ENCODE data around the gene CA6. TPM values are rescaled to one million over a fixed set of nuclear protein-coding genes. Genes with fewer than 3 reads are reported as not detected.
"Not testable (repeated sequence)": the region's sequence is repeated elsewhere in the genome, so short reads cannot be mapped to it uniquely, and the experiment has no call there.

Gene CA6
- total and polyA plus RNA-seq, 10 donors, result 0.11 to 1.5 (median 0.13) TPM; not detected in 6

GRCh38 chr1:8989821-8990220 is 44.2 kb downstream of the CA6 start:
- H3K4me3 ChIP-seq, result no peak overlapping the region
- H3K27me3 ChIP-seq (replicated peaks in 1 of 7), result no peaks in the 10 kb centered on the region
- TF ChIP-seq CTCF (IDR thresholded peaks at IDR 0.05 in 8 of 11, conservative IDR thresholded peaks at IDR 0.05 in 3 of 11) (no peak), POLR2A (IDR thresholded peaks at IDR 0.05) (no peak), POLR2AphosphoS5 (IDR thresholded peaks at IDR 0.05) (no peak)
- intact Hi-C loops (cut with DNase I; ENCODE audit: low total_unique reads), result no loop called here
- 58 to 93% (median 78%) methylated on average over 3 to 4 of the region's 4 CpGs for WGBS, 5 donors
- H3K9me3 ChIP-seq, result no peaks in the 10 kb centered on the region
- peak; percentile 58 for DNase-seq
- peaks cover 0 to 33% (median 30%) of the 10 kb centered on the region in 6 donors for H3K4me1 ChIP-seq
- no peaks in the 10 kb centered on the region for H3K36me3 ChIP-seq
- no peak overlapping the region for H3K27ac ChIP-seq

- H3K9me3 ChIP-seq, result no peaks in the 10 kb centered on the region
- DNase-seq, result no peak
- no peaks in the 10 kb centered on the region for H3K27me3 ChIP-seq (replicated peaks in 1 of 7)
- intact Hi-C loops (cut with DNase I; ENCODE audit: low total_unique reads), result no loop called here
- 88 to 96% (median 92%) methylated on average over 8 of the region's 8 CpGs for WGBS, 5 donors
- peaks cover 0 to 10% (median 6%) of the 10 kb centered on the region in 6 donors for H3K4me1 ChIP-seq
- H3K36me3 ChIP-seq, result no peaks in the 10 kb centered on the region
- no peak for TF ChIP-seq POLR2A (IDR thresholded peaks at IDR 0.05)
- no peak for TF ChIP-seq POLR2AphosphoS5 (IDR thresholded peaks at IDR 0.05)
- no peak for TF ChIP-seq CTCF (IDR thresholded peaks at IDR 0.05 in 8 of 11, conservative IDR thresholded peaks at IDR 0.05 in 3 of 11)
- no peak overlapping the region for H3K27ac ChIP-seq
- H3K4me3 ChIP-seq, result no peak overlapping the region
Observed at GRCh38 chr1:8992936-8993687, 47.4 kb downstream of the CA6 start.

GRCh38 chr1:8993962-8994675 is 48.5 kb downstream of the CA6 start:
- H3K36me3 ChIP-seq; H3K27ac ChIP-seq; H3K4me1 ChIP-seq; H3K27me3 ChIP-seq (replicated peaks in 1 of 7); H3K4me3 ChIP-seq; DNase-seq; H3K9me3 ChIP-seq; intact Hi-C loops (cut with DNase I; ENCODE audit: low total_unique reads): not testable (repeated sequence)
- WGBS, 5 donors, result 84 to 100% (median 89%) methylated on average over 5 to 12 of the region's 13 CpGs

GRCh38 chr1:9001534-9002214 is 56.0 kb downstream of the CA6 start:
- 84 to 94% (median 91%) methylated on average over 13 of the region's 13 CpGs for WGBS, 5 donors
- H3K27me3 ChIP-seq (replicated peaks in 1 of 7); H3K9me3 ChIP-seq; H3K4me3 ChIP-seq; H3K36me3 ChIP-seq; H3K27ac ChIP-seq; intact Hi-C loops (cut with DNase I; ENCODE audit: low total_unique reads): not testable (repeated sequence)
- DNase-seq, result peak; percentile 34
- peaks cover 0 to 15% (median 9%) of the 10 kb centered on the region in 6 donors for H3K4me1 ChIP-seq

GRCh38 chr1:9002215-9002560 is 56.5 kb downstream of the CA6 start:
- WGBS, 5 donors, result 53 to 89% (median 82%) methylated on average over 11 of the region's 11 CpGs
- intact Hi-C loops (cut with DNase I; ENCODE audit: low total_unique reads), result not testable (repeated sequence)

More at GRCh38 chr1:9002215-9002560, 56.5 kb downstream of the CA6 start:
- not testable (repeated sequence) for H3K9me3 ChIP-seq; DNase-seq; H3K36me3 ChIP-seq; H3K27ac ChIP-seq; H3K27me3 ChIP-seq (replicated peaks in 1 of 7); H3K4me3 ChIP-seq
- peaks cover 0 to 15% (median 10%) of the 10 kb centered on the region in 6 donors for H3K4me1 ChIP-seq
